Measurements from ENCODE around the gene DRD5.

DNA sequence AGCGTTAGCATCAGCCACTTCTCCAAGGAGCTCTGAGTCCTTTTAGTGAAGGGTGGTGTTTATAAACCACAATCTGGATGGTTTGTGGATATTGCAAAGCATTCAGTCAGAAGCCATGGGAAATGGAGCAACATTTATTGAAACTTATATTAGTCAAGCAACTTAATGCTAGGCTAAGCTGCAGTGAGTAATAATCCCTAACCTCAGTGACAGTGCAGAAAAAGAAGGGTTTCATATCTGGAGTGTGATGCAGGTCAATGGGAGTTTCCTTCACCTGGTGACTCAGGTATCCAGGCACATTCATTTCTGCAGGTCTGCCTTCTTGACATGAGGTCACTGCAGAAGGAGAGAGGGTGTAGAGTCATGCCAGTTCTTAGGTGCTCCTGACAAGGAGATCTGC lies 10.4 kb upstream of the DRD5 start:
- TF ChIP-seq CTCF (IDR thresholded peaks at IDR 0.05) (no peak), POLR2A (IDR thresholded peaks at IDR 0.05) (no peak), POLR2AphosphoS5 (IDR thresholded peaks at IDR 0.05; ENCODE audit: insufficient read depth in 1 of 2, low read depth in 1 of 2) (no peak)

Data from vagina (tissue), 2 donors.